ENCODE data around the gene MAPK14.

Gene MAPK14

DNA sequence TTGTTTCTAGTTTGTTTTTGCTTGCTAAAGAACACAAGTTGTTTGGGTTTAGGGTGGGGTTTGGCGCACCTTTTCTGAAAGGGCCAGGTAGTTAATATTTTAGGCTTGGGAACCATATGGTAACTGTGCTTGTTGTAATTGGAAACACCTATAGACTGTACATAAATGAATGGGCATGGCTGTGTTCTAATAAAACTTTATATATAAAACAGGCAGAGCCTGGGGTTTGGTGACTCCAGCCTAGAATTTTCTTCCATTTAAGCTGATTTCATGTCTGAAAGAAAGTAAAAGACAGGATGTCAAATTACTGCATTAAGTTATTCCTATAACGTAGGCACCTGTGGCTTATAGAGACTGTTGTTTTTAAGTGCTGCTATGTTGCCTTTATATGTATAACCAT is 66.6 kb downstream of the MAPK14 start:
- ATAC-seq (replicated peaks) (no peak), DNase-seq (no peak)
- peaks cover 12 to 31% of the 10 kb centered on the region in 2 donors for H3K4me1 Mint-ChIP-seq
- no peaks in the 10 kb centered on the region for H3K9me3 Mint-ChIP-seq
- H3K4me3 Mint-ChIP-seq = no peak overlapping the region
- no peak overlapping the region for H3K27ac Mint-ChIP-seq
- H3K27me3 Mint-ChIP-seq = no peaks in the 10 kb centered on the region
- H3K36me3 Mint-ChIP-seq = peaks cover 5 to 29% of the 10 kb centered on the region in 2 donors

DNA sequence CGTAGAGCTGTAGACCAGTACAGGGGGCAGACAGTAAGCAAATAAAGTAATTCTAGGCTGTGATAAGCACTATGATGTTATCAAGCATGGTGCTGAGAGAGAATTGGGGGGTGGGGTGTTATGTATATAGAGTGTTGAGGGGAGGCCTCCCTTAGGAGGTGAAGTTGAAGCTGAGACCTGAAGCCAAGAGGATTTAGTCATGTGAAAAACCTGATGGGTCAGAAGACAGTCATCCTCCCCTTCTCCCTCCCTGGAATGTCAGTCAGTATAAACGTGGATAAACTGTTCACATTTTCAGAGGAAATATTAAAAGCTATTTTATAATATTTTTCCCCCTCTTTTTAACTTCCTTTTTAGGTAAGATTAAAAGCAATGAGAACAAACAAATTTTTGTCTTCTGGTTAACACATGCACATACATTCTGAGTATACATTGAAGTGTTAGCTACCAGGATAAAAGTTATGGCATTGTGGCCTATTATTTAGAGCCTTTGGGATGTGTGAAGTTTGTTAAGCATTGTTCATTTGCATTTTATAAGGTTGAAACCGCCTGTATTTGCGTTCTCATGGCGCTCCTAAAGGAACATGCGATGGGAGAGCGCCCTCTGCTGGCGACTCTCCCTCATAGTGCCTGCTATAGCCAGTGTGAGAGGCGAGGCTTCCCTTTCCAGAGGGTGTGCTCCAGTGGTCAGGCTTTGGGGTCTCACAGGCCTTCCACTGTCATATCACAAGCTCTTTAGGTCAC is 67.3 kb downstream of the MAPK14 start:
- Mint-ChIP-seq H3K27ac (peak overlapping the region; percentile 25), H3K9me3 (no peaks in the 10 kb centered on the region), H3K27me3 (no peaks in the 10 kb centered on the region), H3K36me3 (peaks cover 5 to 32% of the 10 kb centered on the region in 2 donors), H3K4me3 (no peak overlapping the region), H3K4me1 (peaks cover 16 to 37% of the 10 kb centered on the region in 2 donors)
- ATAC-seq (replicated peaks) (peak; percentile 85 to 93), DNase-seq (peak; percentile 51)

DNA sequence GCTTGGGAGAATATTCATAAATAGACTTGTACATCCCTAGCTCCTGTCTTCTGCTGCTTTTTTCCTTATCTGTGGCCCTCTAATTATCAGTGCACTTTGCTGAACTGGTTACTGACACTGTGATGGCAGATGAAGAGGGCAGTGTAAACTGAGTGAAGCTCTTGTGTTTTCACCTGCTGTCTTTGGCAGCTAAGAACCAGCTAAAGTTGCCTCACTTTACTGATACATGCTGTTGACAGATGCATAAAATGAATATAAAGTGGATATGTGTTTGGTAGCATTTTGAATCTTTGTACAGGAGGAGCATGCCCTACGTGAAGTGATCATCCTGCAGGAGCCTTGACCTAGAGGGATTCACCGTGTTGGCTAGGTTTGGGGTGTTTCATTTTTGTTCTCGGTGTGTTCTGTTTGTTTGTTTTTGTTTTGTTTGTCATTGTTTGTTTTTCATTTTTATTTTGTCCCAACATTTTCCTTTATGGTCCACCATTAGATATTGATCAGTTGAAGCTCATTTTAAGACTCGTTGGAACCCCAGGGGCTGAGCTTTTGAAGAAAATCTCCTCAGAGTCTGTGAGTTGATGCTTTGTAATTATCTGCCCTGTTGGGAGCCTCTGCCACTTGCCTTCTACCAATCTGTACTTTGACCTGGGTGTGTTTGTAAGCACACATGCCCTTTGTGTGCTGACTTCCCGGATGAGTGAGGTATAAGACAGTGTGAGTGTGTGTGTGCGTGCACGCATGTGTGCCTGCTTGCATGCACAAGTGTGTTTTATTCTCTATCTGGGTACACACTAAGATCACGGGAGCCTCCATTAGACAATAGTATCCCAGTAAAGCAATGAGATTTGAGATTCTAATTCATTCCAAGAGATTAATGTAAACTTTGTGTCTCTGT is 68.1 kb downstream of the MAPK14 start:
- H3K9me3 Mint-ChIP-seq = no peaks in the 10 kb centered on the region
- H3K4me3 Mint-ChIP-seq = no peak overlapping the region
- H3K4me1 Mint-ChIP-seq = peaks cover 16 to 46% of the 10 kb centered on the region in 2 donors
- DNase-seq (no peak), ATAC-seq (replicated peaks) (peak in 1 of 2 donors; percentile 33)
- no peaks in the 10 kb centered on the region for H3K27me3 Mint-ChIP-seq
- peaks cover 5 to 33% of the 10 kb centered on the region in 2 donors for H3K36me3 Mint-ChIP-seq
- H3K27ac Mint-ChIP-seq = peak overlapping the region; percentile 37

GRCh38 chr6:36098253-36098919 is 70.8 kb downstream of the MAPK14 start:
- Mint-ChIP-seq H3K4me1 (peaks cover 16 to 50% of the 10 kb centered on the region in 2 donors), H3K4me3 (no peak overlapping the region), H3K27ac (no peak overlapping the region), H3K36me3 (peaks cover 8 to 28% of the 10 kb centered on the region in 2 donors), H3K27me3 (no peaks in the 10 kb centered on the region), H3K9me3 (no peaks in the 10 kb centered on the region)
- DNase-seq (no peak), ATAC-seq (replicated peaks) (peak in 1 of 2 donors; percentile 22)

DNA sequence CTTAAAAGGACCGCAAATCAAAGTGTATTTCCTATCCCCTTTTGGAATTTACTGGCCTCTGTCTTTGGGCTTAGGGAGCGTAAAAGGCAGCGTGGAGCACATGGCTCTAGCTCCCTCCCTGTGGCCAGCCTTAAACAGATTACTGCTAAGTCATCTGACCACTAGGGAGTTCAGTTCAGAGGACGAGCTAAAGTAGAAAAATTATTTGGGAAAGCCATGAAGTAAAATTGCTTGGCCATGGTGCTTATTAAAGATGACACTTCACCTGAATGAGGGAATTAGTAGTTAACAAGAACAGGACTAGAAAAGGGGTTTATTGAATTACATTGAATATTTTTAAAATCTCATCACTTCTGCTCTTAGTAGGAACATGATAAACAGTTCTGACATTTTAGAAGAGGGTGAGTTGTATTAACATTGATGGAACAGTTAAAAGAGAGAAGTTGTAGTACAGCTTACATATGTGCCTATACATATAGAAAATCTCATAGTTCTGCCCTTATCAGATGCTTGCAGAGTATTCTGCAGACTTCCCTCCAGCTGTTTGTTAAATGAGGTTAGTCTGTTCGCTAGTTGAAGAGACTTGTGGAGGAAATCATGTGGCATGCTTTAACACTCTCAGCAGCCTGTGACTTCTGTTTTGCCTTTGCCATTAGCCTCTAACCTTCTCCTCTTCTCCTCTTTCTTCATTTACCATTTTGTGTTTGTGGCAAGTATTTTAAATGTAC is 71.5 kb downstream of the MAPK14 start:
- H3K4me1 Mint-ChIP-seq = peaks cover 18 to 50% of the 10 kb centered on the region in 2 donors
- peak overlapping the region; percentile 67 for H3K27ac Mint-ChIP-seq
- H3K27me3 Mint-ChIP-seq = no peaks in the 10 kb centered on the region
- H3K36me3 Mint-ChIP-seq = peaks cover 11 to 34% of the 10 kb centered on the region in 2 donors
- no peak for DNase-seq
- ATAC-seq (replicated peaks) = peak; percentile 30 to 54
- no peaks in the 10 kb centered on the region for H3K9me3 Mint-ChIP-seq
- no peak overlapping the region for H3K4me3 Mint-ChIP-seq

GRCh38 chr6:36099869-36100483 is 72.4 kb downstream of the MAPK14 start:
- peaks cover 15 to 43% of the 10 kb centered on the region in 2 donors for H3K4me1 Mint-ChIP-seq
- no peak overlapping the region for H3K4me3 Mint-ChIP-seq
- H3K27ac Mint-ChIP-seq = peak overlapping the region; percentile 54
- H3K9me3 Mint-ChIP-seq = no peaks in the 10 kb centered on the region
- peaks cover 12 to 39% of the 10 kb centered on the region in 2 donors for H3K36me3 Mint-ChIP-seq
- DNase-seq (no peak), ATAC-seq (replicated peaks) (peak; percentile 56 to 69)
- H3K27me3 Mint-ChIP-seq = no peaks in the 10 kb centered on the region

- H3K9me3 Mint-ChIP-seq = no peaks in the 10 kb centered on the region
- peak overlapping the region; percentile 14 for H3K27ac Mint-ChIP-seq
- no peak overlapping the region for H3K4me3 Mint-ChIP-seq
These were observed 74.1 kb downstream of the MAPK14 start for GRCh38 chr6:36101691-36102090.

GRCh38 chr6:36102853-36103252 is 75.2 kb downstream of the MAPK14 start:
- DNase-seq (no peak), ATAC-seq (replicated peaks) (no peak)
- Mint-ChIP-seq H3K27ac (no peak overlapping the region), H3K4me1 (peaks cover 18 to 40% of the 10 kb centered on the region in 2 donors), H3K4me3 (no peak overlapping the region), H3K27me3 (no peaks in the 10 kb centered on the region), H3K36me3 (peaks cover 14 to 44% of the 10 kb centered on the region in 2 donors), H3K9me3 (no peaks in the 10 kb centered on the region)

More at GRCh38 chr6:36101691-36102090, 74.1 kb downstream of the MAPK14 start:
- H3K4me1 Mint-ChIP-seq = peaks cover 13 to 38% of the 10 kb centered on the region in 2 donors
- ATAC-seq (replicated peaks) (no peak), DNase-seq (no peak)
- no peaks in the 10 kb centered on the region for H3K27me3 Mint-ChIP-seq
- peaks cover 14 to 37% of the 10 kb centered on the region in 2 donors for H3K36me3 Mint-ChIP-seq

DNA sequence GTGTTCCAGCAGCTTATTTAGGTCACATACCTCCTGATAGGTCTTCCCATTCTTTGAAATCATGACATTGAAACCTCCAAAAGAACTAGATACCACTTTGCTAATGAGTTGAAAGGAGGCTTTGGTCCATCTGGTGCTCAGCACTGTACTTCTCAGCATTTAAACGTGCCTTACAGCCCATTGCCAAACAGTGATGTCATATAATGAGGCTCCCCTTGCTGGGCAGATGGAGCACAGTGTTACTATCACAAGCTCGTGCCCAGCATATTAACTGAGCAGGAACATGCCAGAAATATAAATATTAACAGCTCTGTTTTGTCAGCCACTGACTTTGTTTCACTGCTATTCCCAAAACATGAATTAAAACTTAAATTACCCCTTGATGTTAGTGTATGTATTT is 77.2 kb downstream of the MAPK14 start:
- Mint-ChIP-seq H3K36me3 (peaks cover 18 to 47% of the 10 kb centered on the region in 2 donors), H3K4me1 (peaks cover 25 to 40% of the 10 kb centered on the region in 2 donors), H3K9me3 (no peaks in the 10 kb centered on the region), H3K27me3 (no peaks in the 10 kb centered on the region), H3K27ac (no peak overlapping the region), H3K4me3 (no peak overlapping the region)
- DNase-seq (no peak), ATAC-seq (replicated peaks) (no peak)

DNA sequence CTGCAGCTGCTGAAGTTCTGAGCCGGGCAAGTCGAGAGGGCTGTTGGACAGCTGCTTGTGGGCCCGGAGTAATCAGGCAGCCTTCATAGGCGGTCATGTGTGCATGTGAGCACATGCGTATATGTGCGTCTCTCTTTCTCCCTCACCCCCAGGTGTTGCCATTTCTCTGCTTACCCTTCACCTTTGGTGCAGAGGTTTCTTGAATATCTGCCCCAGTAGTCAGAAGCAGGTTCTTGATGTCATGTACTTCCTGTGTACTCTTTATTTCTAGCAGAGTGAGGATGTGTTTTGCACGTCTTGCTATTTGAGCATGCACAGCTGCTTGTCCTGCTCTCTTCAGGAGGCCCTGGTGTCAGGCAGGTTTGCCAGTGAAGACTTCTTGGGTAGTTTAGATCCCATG is 81.5 kb downstream of the MAPK14 start:
- peak overlapping the region; percentile 82 for H3K27ac Mint-ChIP-seq
- DNase-seq (peak; percentile 35), ATAC-seq (replicated peaks) (peak; percentile 91 to 93)
- H3K9me3 Mint-ChIP-seq = no peaks in the 10 kb centered on the region
- no peaks in the 10 kb centered on the region for H3K27me3 Mint-ChIP-seq
- peak overlapping the region in 1 of 2 donors; percentile 34 for H3K4me3 Mint-ChIP-seq
- peaks cover 41 to 66% of the 10 kb centered on the region in 2 donors for H3K4me1 Mint-ChIP-seq
- peaks cover 15 to 50% of the 10 kb centered on the region in 2 donors for H3K36me3 Mint-ChIP-seq

- Mint-ChIP-seq H3K4me1 (peaks cover 45 to 76% of the 10 kb centered on the region in 2 donors), H3K4me3 (no peak overlapping the region), H3K36me3 (peaks cover 14 to 45% of the 10 kb centered on the region in 2 donors), H3K27ac (peak overlapping the region; percentile 47), H3K9me3 (no peaks in the 10 kb centered on the region), H3K27me3 (no peaks in the 10 kb centered on the region)
- DNase-seq (no peak), ATAC-seq (replicated peaks) (no peak)
These were observed 82.4 kb downstream of the MAPK14 start for GRCh38 chr6:36110050-36110449.

- Mint-ChIP-seq H3K4me3 (no peak overlapping the region), H3K4me1 (peaks cover 48 to 82% of the 10 kb centered on the region in 2 donors), H3K36me3 (peaks cover 12 to 41% of the 10 kb centered on the region in 2 donors), H3K27ac (peak overlapping the region; percentile 73), H3K27me3 (no peaks in the 10 kb centered on the region), H3K9me3 (no peaks in the 10 kb centered on the region)
- DNase-seq = no peak
- ATAC-seq (replicated peaks) = no peak
These were observed 83.3 kb downstream of the MAPK14 start for GRCh38 chr6:36110863-36111262.

GRCh38 chr6:36111526-36111925 is 83.9 kb downstream of the MAPK14 start:
- no peak for ATAC-seq (replicated peaks)
- Mint-ChIP-seq H3K9me3 (no peaks in the 10 kb centered on the region), H3K4me1 (peaks cover 50 to 89% of the 10 kb centered on the region in 2 donors), H3K27ac (peak overlapping the region; percentile 59), H3K4me3 (no peak overlapping the region), H3K36me3 (peaks cover 15 to 43% of the 10 kb centered on the region in 2 donors), H3K27me3 (no peaks in the 10 kb centered on the region)
- DNase-seq = no peak
